Smooth muscle cell (in vitro differentiated cells): ENCODE data around the gene EFNA3. TPM values are rescaled to one million over a fixed set of nuclear protein-coding genes. Genes with fewer than 3 reads are reported as not detected.
A peak's percentile ranks its signal among the peaks of the same experiment; 100 is the strongest.

Experiments used
- DNase-seq: peaks from one replicate; lab custom pipeline; 2025; ENCODE audit not compliant: unreplicated experiment; lab: John Stamatoyannopoulos, UW
- H2AFZ ChIP-seq: fragments of 200-600 bp; sonication (generic); 2 replicates; pipeline ENCODE4 v1.6.0; 2016; ENCODE audit warnings: antibody characterized with exemption, low read depth, mild to moderate bottlenecking
- H3F3A ChIP-seq: fragments of 200-600 bp; sonication (generic); 2 replicates; pipeline ENCODE4 v1.6.0; 2017; ENCODE audit warnings: antibody characterized with exemption, low read depth
- H3K27ac ChIP-seq: fragments of 200-600 bp; sonication (generic); 2 replicates; pipeline ENCODE4 v1.5.1; 2016; ENCODE audit warnings: low read depth, mild to moderate bottlenecking
- H3K27me3 ChIP-seq: fragments of 200-600 bp; sonication (generic); 2 replicates; pipeline ENCODE4 v1.6.1; 2016; ENCODE audit warnings: low read depth, mild to moderate bottlenecking
- H3K36me3 ChIP-seq: fragments of 200-600 bp; sonication (generic); 2 replicates; pipeline ENCODE4 v1.5.1; 2016; ENCODE audit warnings: low read depth
- H3K4me1 ChIP-seq: fragments of 200-600 bp; sonication (generic); 2 replicates; pipeline ENCODE4 v1.5.1; 2016; ENCODE audit warnings: low read depth
- H3K4me2 ChIP-seq: fragments of 200-600 bp; sonication (generic); 2 replicates; pipeline ENCODE4 v1.6.0; 2016; ENCODE audit warnings: mild to moderate bottlenecking
- H3K4me3 ChIP-seq: fragments of 200-600 bp; sonication (generic); 2 replicates; pipeline ENCODE4 v1.5.1; 2016; ENCODE audit warnings: mild to moderate bottlenecking
- H3K79me2 ChIP-seq: fragments of 200-600 bp; sonication (generic); 2 replicates; pipeline ENCODE4 v1.6.0; 2016; ENCODE audit warnings: low read depth, mild to moderate bottlenecking
- H3K9ac ChIP-seq: fragments of 200-600 bp; sonication (generic); 2 replicates; pipeline ENCODE4 v1.6.0; 2016; ENCODE audit warnings: low read depth
- H3K9me3 ChIP-seq: fragments of 200-600 bp; sonication (generic); replicated peaks from 2 replicates; pipeline ENCODE4 v1.5.1; 2016; ENCODE audit warnings: low read depth
- H4K20me1 ChIP-seq: fragments of 200-600 bp; sonication (generic); 2 replicates; pipeline ENCODE4 v1.6.0; 2016; ENCODE audit warnings: low read depth
- CTCF ChIP-seq: fragments of 200-600 bp; sonication (generic); IDR thresholded peaks from 2 replicates; pipeline ENCODE4 v1.5.1; 2017; ENCODE audit warnings: borderline replicate concordance, mild to moderate bottlenecking, antibody characterized with exemption; ENCODE audit not compliant: insufficient read depth, poor library complexity, severe bottlenecking
- WGBS: methylation state at CpG from one replicate; pipeline ENCODE4 v1.1.7; 2016; ENCODE audit warnings: low lambda C conversion rate; 5-methylcytosine and 5-hydroxymethylcytosine counted together
- polyA plus RNA-seq: library from polyadenylated mRNA; unstranded; fragments of >200 nt; fragmentation: Nextera tagmentation; extraction: Ambion mirVana; gene quantifications from 2 replicates; pipeline ENCODE4 v1.2.1, GENCODE V29; 2016
- total RNA-seq: library from RNA; depleted of rRNA; stranded (reverse); fragments of >200 nt; gene quantifications from 2 replicates; pipeline ENCODE4 v1.2.3, GENCODE V29; 2014

The EFNA3 gene
- total and polyA plus RNA-seq, 2 experiments from 2014 or later, result 5.2 to 9.1 TPM

- peak; percentile 37 for TF ChIP-seq CTCF
- H3K4me3 ChIP-seq, result no peak overlapping the region
- no peak for DNase-seq
- no peak overlapping the region for H3K27ac ChIP-seq
- WGBS, result 47% methylated on average over 13 of the region's 13 CpGs
- peaks cover 14% of the 10 kb centered on the region for H3K4me1 ChIP-seq
- H2AFZ ChIP-seq, result peak overlapping the region; percentile 34
- no peak overlapping the region for H3K9ac ChIP-seq
- H4K20me1 ChIP-seq, result no peaks in the 10 kb centered on the region
- H3K36me3 ChIP-seq, result no peaks in the 10 kb centered on the region
- H3K27me3 ChIP-seq, result peaks cover 11% of the 10 kb centered on the region
- H3K9me3 ChIP-seq, result no peaks in the 10 kb centered on the region
- no peak overlapping the region for H3K4me2 ChIP-seq
- H3F3A ChIP-seq, result peaks cover 10% of the 10 kb centered on the region
- H3K79me2 ChIP-seq, result no peaks in the 10 kb centered on the region
Observed at GRCh38 chr1:155093911-155094621, 15.4 kb downstream of the EFNA3 start.

- Histone ChIP-seq H3K9ac (no peak overlapping the region), H3K27ac (no peak overlapping the region), H3K4me2 (no peak overlapping the region), H3K4me1 (peaks cover 14% of the 10 kb centered on the region), H3K4me3 (no peak overlapping the region), H3K79me2 (no peaks in the 10 kb centered on the region), H3F3A (peaks cover 10% of the 10 kb centered on the region), H4K20me1 (no peaks in the 10 kb centered on the region), H2AFZ (peak overlapping the region; percentile 34), H3K27me3 (peaks cover 11% of the 10 kb centered on the region), H3K9me3 (no peaks in the 10 kb centered on the region), H3K36me3 (no peaks in the 10 kb centered on the region)
- TF ChIP-seq CTCF, result no peak
- 91% methylated on average over 2 of the region's 2 CpGs for WGBS
- DNase-seq, result no peak
Observed at GRCh38 chr1:155094622-155094948, 15.9 kb downstream of the EFNA3 start.

GRCh38 chr1:155099331-155099730, 20.7 kb downstream of the EFNA3 start:
- no peak for TF ChIP-seq CTCF
- H3F3A ChIP-seq, result peaks cover 7% of the 10 kb centered on the region
- no peak overlapping the region for H2AFZ ChIP-seq
- H4K20me1 ChIP-seq, result no peaks in the 10 kb centered on the region
- H3K4me2 ChIP-seq, result no peak overlapping the region
- no peaks in the 10 kb centered on the region for H3K79me2 ChIP-seq
- H3K4me1 ChIP-seq, result no peaks in the 10 kb centered on the region
- no peak for DNase-seq
- H3K36me3 ChIP-seq, result no peaks in the 10 kb centered on the region
- no peak overlapping the region for H3K27ac ChIP-seq
- H3K9me3 ChIP-seq, result no peaks in the 10 kb centered on the region
- no peak overlapping the region for H3K9ac ChIP-seq
- WGBS, result 79% methylated on average over 7 of the region's 7 CpGs
- no peak overlapping the region for H3K4me3 ChIP-seq
- peaks cover 11% of the 10 kb centered on the region for H3K27me3 ChIP-seq

GRCh38 chr1:155103325-155103724, 24.7 kb downstream of the EFNA3 start:
- Histone ChIP-seq H4K20me1 (no peaks in the 10 kb centered on the region), H3K79me2 (no peaks in the 10 kb centered on the region), H3K4me1 (no peaks in the 10 kb centered on the region), H3K27me3 (no peaks in the 10 kb centered on the region), H3K27ac (no peak overlapping the region), H2AFZ (no peak overlapping the region), H3K4me2 (no peak overlapping the region), H3K9ac (no peak overlapping the region), H3K36me3 (no peaks in the 10 kb centered on the region), H3F3A (no peaks in the 10 kb centered on the region), H3K9me3 (no peaks in the 10 kb centered on the region), H3K4me3 (no peak overlapping the region)
- no peak for DNase-seq
- WGBS, result 95% methylated on average over 9 of the region's 9 CpGs
- TF ChIP-seq CTCF, result no peak
